T-helper 17 cell (primary cell): ENCODE results near the gene EPSTI1. TPM values are rescaled to one million over a fixed set of nuclear protein-coding genes. Genes with fewer than 3 reads are reported as not detected.
"Not testable (repeated sequence)": the region's sequence is repeated elsewhere in the genome, so short reads cannot be mapped to it uniquely, and the experiment has no call there.

ENCODE experiments used
- ATAC-seq: fragments of 150-1000 bp; cut with Tn5 transposase; 2 replicates; pipeline ENCODE4 v1.10.0; 2021; ENCODE audit warnings: mild to moderate bottlenecking, moderate library complexity
- DNase-seq, 3 donors: peaks; one replicate each; pipeline versions ENCODE4 v3.0.0 to v3.0.0-alpha.2; 2020 to 2021
- H3K9me3 ChIP-seq: one replicate; pipeline ENCODE4 v1.7.0; 2013; ENCODE audit warnings: low read length, mild to moderate bottlenecking; ENCODE audit not compliant: control insufficient read depth, poor library complexity, severe bottlenecking
- H3K27ac Mint-ChIP-seq: one replicate; pipeline ENCODE4 v1.8.0; 2022; ENCODE audit warnings: mild to moderate bottlenecking, moderate library complexity, mixed read lengths
- H3K27me3 Mint-ChIP-seq: one replicate; pipeline ENCODE4 v1.8.0; 2022; ENCODE audit warnings: mixed read lengths
- H3K36me3 Mint-ChIP-seq: one replicate; pipeline ENCODE4 v1.8.0; 2022; ENCODE audit warnings: low read depth, mixed read lengths
- H3K4me1 Mint-ChIP-seq: one replicate; pipeline ENCODE4 v1.8.0; 2022; ENCODE audit warnings: mild to moderate bottlenecking, mixed read lengths
- H3K4me3 Mint-ChIP-seq: one replicate; pipeline ENCODE4 v1.8.0; 2022; ENCODE audit warnings: mild to moderate bottlenecking, moderate library complexity, mixed read lengths
- total RNA-seq, 4 donors: library from RNA in 2 of 4; stranded (reverse) in 2 of 4; gene quantifications; one replicate each; pipeline ENCODE4 v1.2.3 and lab custom pipeline; 2022 to 2026

Gene EPSTI1
- total RNA-seq, 2 donors from 2014 or later, result 27.3 to 44.0 TPM

DNA sequence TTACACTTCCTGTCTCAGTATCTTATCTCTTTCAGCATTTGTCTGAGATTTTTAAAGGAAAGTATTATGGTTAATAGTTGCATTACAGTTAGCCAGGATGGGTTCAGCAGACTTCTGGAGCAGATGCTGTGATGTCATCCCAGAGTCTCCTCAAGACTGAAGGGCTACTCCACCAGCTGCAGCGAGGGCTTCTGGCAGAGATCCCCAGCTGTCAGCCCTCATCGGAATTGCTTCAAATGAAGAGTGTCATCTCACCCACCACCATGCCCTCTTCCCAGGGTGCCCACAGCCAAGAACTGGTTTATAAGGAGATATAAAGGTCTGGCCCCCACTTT is 126.3 kb downstream of the EPSTI1 start:
- Mint-ChIP-seq H3K27me3 (peaks cover 21% of the 10 kb centered on the region), H3K36me3 (no peaks in the 10 kb centered on the region), H3K4me1 (peaks cover 2% of the 10 kb centered on the region), H3K4me3 (no peak overlapping the region), H3K27ac (no peak overlapping the region)
- ATAC-seq, result no peak
- no peaks in the 10 kb centered on the region for H3K9me3 ChIP-seq
- no peak for DNase-seq

DNA sequence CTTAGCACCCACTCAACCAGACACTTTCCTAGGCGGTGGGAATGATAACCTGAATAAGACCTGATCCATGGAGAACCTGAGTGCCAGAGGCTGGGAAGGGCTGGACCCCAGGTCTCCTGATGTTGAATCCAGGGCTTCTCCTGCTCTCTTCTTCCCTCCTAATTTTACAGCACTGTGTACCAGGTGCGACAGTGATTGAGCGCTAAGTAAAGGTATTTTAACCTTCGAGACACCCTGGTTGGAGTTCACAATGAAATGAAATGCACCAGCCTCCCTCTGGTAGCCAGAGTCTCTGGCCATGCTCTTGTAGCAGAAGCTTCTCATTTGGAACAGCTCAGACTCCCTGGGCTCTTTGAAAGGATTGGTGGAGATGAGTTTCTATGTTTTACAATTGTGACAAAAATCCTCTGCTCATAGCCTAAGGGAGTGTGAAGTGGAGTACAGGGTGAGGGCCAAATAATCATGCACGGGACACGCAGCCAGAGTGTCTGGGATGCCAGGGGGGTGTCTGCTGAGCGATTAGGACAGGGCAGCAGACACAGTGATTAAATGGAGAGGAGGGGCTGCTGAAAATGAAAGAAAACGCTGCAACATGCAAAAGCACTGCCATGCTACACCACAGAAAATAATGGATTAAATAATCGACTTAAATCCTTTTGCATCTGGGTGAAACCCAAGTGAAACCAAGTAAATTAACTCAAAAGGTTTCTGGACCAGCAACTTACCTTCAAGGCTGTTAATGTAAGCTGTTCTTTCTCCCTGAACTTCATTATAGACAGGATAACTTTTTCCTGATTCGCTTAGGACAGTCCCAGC is 126.9 kb downstream of the EPSTI1 start:
- no peak overlapping the region for H3K4me3 Mint-ChIP-seq
- ATAC-seq (no peak), DNase-seq (no peak)
- H3K36me3 Mint-ChIP-seq, result no peaks in the 10 kb centered on the region
- peaks cover 20% of the 10 kb centered on the region for H3K27me3 Mint-ChIP-seq
- H3K4me1 Mint-ChIP-seq, result peaks cover 2% of the 10 kb centered on the region
- no peaks in the 10 kb centered on the region for H3K9me3 ChIP-seq
- H3K27ac Mint-ChIP-seq, result no peak overlapping the region

DNA sequence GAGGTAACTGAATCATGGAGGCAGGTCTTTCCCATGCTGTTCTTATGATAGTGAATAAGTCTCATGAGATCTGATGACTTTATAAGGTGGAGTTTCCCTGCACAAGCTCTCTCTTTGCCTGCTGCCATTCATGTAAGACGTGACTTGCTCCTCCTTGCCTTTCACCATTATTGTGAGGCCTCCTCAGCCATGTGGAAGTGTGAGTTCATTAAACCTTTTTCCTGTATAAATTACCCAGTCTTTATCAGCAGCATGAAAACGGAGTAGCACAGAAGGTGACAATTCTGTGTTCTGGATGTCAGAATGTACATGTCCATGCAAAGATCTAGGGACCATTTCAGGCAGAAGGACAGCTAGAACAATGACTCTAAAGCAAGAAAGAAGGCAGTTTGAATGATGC is 129.7 kb downstream of the EPSTI1 start:
- not testable (repeated sequence) for ATAC-seq, H3K36me3 Mint-ChIP-seq, H3K4me1 Mint-ChIP-seq, H3K4me3 Mint-ChIP-seq, H3K9me3 ChIP-seq, H3K27ac Mint-ChIP-seq, DNase-seq
- peaks cover 26% of the 10 kb centered on the region for H3K27me3 Mint-ChIP-seq

DNA sequence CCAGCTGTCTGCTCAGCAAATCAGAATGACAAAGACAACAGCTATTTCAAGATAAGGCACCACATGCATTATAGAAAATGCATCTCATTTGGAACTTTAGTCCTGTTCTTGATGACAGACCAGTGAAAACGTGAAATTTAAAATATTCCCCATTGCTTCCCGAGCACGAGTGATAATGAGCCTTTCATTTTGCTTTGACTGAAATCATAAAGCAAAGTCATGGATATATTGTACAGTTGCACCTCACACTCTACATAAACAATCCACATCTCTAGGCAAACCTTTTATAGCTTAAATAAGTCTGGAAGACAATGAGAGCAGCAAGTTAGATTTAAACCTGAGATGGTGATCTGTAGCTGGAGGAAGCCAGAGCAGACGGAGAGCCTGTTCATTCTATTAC is 131.6 kb downstream of the EPSTI1 start:
- DNase-seq (no peak), ATAC-seq (no peak)
- no peak overlapping the region for H3K27ac Mint-ChIP-seq
- no peaks in the 10 kb centered on the region for H3K36me3 Mint-ChIP-seq
- no peak overlapping the region for H3K4me3 Mint-ChIP-seq
- H3K4me1 Mint-ChIP-seq, result peaks cover 2% of the 10 kb centered on the region
- H3K9me3 ChIP-seq, result no peaks in the 10 kb centered on the region
- peaks cover 26% of the 10 kb centered on the region for H3K27me3 Mint-ChIP-seq

DNA sequence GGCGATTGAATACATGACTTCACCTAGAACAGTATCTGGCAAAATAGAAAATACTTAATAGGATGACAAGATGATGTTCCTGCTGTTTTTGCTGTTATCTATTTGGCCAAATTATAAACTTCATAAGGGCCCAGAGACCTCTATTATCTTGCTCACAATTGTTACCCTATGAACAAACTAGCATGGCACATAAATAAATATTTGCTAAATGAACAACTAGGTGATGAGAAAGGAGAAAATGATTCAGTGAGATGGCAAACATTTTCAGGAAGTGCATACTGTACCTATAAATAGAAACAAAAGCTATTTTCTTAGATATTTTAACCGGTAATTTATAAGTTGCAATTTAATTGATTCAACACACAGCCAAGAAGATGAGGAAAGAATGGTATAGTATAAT is 132.3 kb downstream of the EPSTI1 start:
- H3K27me3 Mint-ChIP-seq, result peaks cover 26% of the 10 kb centered on the region
- DNase-seq, result no peak
- no peaks in the 10 kb centered on the region for H3K9me3 ChIP-seq
- ATAC-seq, result no peak
- no peak overlapping the region for H3K27ac Mint-ChIP-seq
- no peak overlapping the region for H3K4me3 Mint-ChIP-seq
- no peaks in the 10 kb centered on the region for H3K36me3 Mint-ChIP-seq
- H3K4me1 Mint-ChIP-seq, result no peaks in the 10 kb centered on the region

DNA sequence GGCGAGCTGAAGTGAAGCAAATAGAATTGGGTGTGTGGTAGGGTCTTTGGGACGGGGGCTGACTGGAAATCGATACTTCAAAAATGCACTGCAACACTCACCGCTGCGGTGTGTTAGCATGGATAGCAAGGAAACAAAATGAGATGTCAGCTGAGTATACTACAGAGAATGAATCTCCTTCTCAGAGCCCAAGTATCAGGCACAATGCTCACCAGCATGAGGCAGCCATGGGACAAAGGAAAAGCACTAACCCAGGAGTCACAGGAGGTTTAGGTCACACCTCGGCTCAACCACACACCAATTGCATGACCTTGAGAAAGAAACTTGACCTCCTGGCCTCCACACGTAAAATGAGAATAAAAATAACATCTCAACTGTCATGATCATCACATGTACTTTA is 136.6 kb downstream of the EPSTI1 start:
- Mint-ChIP-seq H3K27ac (no peak overlapping the region), H3K36me3 (peaks cover 2% of the 10 kb centered on the region)
- no peak for ATAC-seq

DNA sequence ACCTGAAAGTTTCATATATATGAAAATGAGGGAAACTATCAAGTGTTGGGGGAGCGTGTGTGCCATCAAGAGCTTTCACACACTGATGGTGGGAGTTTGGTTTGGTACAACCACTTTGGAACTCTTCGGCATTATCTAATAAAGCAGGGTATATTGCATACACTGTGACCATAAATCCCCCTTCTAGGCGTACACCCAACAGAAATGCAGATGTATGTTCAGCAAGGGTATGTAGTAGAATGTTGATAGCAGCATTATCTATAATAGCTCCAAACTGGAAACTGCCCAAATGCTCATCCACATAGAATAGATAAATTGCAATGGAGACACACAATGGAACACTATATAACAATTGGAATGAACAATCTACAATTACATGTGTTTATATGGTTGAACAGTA is 139.9 kb downstream of the EPSTI1 start:
- peaks cover 2% of the 10 kb centered on the region for H3K36me3 Mint-ChIP-seq
- DNase-seq (no peak), ATAC-seq (no peak)
- H3K4me3 Mint-ChIP-seq, result no peak overlapping the region
- H3K27ac Mint-ChIP-seq, result no peak overlapping the region
- no peaks in the 10 kb centered on the region for H3K4me1 Mint-ChIP-seq
- no peaks in the 10 kb centered on the region for H3K9me3 ChIP-seq
- H3K27me3 Mint-ChIP-seq, result peaks cover 17% of the 10 kb centered on the region

More for the DNA sequence above, 136.6 kb downstream of the EPSTI1 start:
- H3K9me3 ChIP-seq, result no peaks in the 10 kb centered on the region
- DNase-seq, result no peak
- Mint-ChIP-seq H3K4me3 (no peak overlapping the region), H3K27me3 (peaks cover 24% of the 10 kb centered on the region), H3K4me1 (no peaks in the 10 kb centered on the region)

DNA sequence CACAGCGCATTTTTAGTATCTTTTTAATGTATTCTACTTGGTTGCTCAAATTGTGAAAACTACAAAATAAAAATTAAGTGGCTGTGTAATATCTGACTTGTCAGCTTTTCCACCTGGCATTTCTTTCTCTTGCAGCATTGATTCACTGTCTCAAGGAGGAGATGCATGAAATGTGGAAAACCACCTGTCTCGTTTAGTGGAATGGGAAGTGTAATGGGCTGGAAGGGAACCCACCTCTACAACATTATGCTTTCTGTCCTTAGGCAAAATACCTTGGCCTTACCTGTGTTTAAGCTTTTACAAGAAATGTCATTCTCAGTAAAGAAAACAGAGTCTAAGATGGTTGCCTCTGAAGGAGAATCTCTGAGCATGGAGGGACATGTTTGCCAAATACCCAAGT is 142.8 kb downstream of the EPSTI1 start:
- no peak overlapping the region for H3K4me3 Mint-ChIP-seq
- ATAC-seq (no peak), DNase-seq (no peak)
- no peak overlapping the region for H3K27ac Mint-ChIP-seq
- H3K27me3 Mint-ChIP-seq, result peaks cover 17% of the 10 kb centered on the region
- H3K36me3 Mint-ChIP-seq, result peaks cover 2% of the 10 kb centered on the region
- no peaks in the 10 kb centered on the region for H3K4me1 Mint-ChIP-seq
- no peaks in the 10 kb centered on the region for H3K9me3 ChIP-seq

DNA sequence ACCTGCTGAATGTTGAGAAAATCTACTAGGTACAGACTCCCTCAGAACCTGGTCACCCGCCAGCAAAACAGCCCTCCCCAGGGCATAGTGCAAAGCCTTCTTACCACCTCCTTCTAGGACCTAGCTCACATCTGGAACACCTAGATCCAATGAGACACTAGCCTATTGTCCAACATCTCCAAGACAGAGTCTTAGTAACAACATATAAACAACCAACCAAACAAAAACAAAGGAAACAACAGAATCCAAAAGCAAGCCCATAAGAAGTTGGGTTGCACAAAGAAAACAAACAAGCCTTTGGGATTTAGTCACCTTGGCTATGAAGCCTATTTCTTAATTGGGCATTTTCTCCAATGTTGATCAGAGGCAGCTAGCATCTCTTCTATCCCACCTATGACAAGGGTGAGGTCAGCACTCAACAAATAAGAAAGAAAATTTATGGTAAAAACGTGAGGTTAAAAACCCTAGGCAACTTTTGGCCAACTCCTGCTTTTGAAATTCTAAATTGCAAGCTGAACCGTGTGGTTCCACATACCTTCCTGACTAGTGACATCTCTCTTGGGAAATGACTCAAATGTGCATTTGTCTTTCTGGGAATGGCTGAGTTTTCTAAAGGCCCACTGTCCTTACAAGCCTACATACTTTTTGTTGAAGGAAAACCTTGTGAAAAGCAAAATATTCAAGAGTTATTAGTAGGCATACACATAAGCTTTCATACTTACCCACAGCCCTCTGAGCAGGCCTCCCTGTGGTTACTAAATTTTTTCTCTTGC is 144.0 kb downstream of the EPSTI1 start:
- ATAC-seq (no peak), DNase-seq (no peak)
- Mint-ChIP-seq H3K27me3 (peaks cover 16% of the 10 kb centered on the region), H3K4me3 (no peak overlapping the region), H3K27ac (no peak overlapping the region), H3K4me1 (no peaks in the 10 kb centered on the region), H3K36me3 (peaks cover 2% of the 10 kb centered on the region)
- H3K9me3 ChIP-seq, result no peaks in the 10 kb centered on the region

DNA sequence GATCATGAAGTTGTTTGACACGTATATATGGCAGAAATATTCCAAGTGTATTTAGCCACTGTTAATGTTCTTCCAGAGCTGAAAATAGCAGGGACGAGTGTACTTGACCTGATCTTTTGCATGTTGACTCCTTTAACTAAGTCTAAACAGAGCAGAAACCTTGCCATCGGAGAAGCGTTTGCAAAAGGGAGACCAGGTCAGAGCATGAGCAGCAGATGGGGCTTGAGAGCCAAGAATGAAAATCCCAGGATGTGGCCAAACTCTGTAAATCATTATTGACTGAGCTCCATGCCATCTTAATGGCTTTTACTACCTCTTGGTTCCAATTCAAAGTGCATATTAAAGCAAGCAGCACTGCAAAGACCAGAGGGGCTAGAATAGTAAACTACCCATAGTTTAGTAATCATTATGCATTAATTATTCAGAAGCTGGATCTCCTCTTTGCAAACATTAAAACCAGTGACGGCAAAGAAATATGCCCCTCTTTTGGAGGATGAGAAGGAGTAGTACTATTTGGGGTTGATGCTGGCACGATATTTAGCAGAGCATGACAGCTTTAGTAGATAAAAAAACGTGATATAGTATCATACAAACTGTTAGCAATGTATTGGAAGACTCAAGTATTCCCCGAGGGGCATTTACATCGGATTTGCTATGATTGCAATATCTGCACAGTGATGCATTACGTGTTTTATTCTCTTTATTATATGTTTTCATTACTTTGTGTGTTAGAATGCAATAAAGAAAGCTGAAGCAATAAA is 154.9 kb downstream of the EPSTI1 start:
- H3K4me1 Mint-ChIP-seq, result peaks cover 2% of the 10 kb centered on the region
- DNase-seq (no peak), ATAC-seq (no peak)
- no peaks in the 10 kb centered on the region for H3K9me3 ChIP-seq
- H3K4me3 Mint-ChIP-seq, result no peak overlapping the region
- H3K36me3 Mint-ChIP-seq, result no peaks in the 10 kb centered on the region
- H3K27me3 Mint-ChIP-seq, result peaks cover 17% of the 10 kb centered on the region
- H3K27ac Mint-ChIP-seq, result no peak overlapping the region

Other genes starting within 250 kb of the EPSTI1 start
- gene FAM216B, start 210.7 kb downstream of the EPSTI1 start, total RNA-seq, result not detected
- 1 to 10 TPM; 6.4 to 8.1 TPM for gene DNAJC15, start 31.3 kb upstream of the EPSTI1 start, total RNA-seq